IPS-18c (cell line): Measurements from ENCODE around the gene RTEL1.
"Not testable (repeated sequence)": the region's sequence is repeated elsewhere in the genome, so short reads cannot be mapped to it uniquely, and the experiment has no call there.

Source experiments
- H3K4me3 ChIP-seq: 2 replicates; pipeline ENCODE4 v1.7.0; 2013; ENCODE audit warnings: low read depth, mild to moderate bottlenecking, low read length, moderate library complexity; ENCODE audit not compliant: insufficient read depth
- H3K9me3 ChIP-seq: one replicate; pipeline ENCODE4 v1.6.1; 2013; ENCODE audit warnings: mild to moderate bottlenecking, low read length, moderate library complexity; ENCODE audit not compliant: control insufficient read depth, insufficient read depth

The RTEL1 gene

DNA sequence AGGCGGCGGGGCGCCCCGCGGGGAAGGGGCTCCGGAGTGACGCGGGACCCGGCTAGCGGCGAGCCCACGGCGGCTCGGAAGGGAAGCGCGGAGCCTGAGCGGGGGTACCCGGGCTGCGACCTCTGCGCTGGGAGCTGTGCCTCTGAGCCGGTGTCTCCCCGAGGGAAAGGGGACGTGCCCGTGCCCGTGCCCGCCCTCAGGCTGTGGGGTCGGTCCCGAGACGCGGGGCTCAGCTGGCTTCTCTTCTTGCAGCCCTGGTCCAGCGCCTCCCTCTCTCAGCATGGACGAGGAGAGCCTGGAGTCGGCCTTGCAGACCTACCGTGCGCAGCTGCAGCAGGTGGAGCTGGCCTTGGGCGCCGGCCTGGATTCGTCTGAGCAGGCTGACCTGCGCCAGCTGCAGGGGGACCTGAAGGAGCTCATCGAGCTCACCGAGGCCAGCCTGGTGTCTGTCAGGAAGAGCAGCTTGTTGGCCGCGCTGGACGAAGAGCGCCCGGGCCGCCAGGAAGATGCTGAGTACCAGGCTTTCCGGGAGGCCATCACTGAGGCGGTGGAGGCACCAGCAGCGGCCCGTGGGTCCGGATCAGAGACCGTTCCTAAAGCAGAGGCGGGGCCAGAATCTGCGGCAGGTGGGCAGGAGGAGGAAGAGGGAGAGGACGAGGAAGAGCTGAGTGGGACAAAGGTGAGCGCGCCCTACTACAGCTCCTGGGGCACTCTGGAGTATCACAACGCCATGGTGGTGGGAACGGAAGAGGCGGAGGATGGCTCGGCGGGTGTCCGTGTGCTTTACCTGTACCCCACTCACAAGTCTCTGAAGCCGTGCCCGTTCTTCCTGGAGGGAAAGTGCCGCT lies 50.4 kb downstream of the RTEL1 start:
- no peaks in the 10 kb centered on the region for H3K9me3 ChIP-seq
- peak overlapping the region; percentile 90 for H3K4me3 ChIP-seq

DNA sequence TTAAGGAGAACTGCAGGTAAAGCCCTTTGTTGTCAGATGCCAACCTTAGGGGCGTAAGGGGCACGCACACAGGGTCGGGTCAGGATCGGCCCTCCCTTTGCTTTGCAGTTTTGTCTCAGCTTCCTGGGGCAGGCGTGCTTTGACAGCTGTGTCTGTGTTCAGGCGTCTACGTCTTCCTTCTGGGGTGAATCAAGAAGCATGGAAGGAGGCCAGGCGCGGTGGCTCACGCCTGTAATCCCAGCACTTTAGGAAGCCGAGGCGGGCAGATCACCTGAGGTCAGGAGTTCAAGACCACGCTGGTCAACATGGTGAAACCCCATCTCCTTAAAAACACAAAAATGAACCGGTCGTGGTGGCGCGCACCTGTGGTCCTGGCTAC lies 51.0 kb downstream of the RTEL1 start:
- H3K9me3 ChIP-seq = no peaks in the 10 kb centered on the region
- peak overlapping the region; percentile 90 for H3K4me3 ChIP-seq

DNA sequence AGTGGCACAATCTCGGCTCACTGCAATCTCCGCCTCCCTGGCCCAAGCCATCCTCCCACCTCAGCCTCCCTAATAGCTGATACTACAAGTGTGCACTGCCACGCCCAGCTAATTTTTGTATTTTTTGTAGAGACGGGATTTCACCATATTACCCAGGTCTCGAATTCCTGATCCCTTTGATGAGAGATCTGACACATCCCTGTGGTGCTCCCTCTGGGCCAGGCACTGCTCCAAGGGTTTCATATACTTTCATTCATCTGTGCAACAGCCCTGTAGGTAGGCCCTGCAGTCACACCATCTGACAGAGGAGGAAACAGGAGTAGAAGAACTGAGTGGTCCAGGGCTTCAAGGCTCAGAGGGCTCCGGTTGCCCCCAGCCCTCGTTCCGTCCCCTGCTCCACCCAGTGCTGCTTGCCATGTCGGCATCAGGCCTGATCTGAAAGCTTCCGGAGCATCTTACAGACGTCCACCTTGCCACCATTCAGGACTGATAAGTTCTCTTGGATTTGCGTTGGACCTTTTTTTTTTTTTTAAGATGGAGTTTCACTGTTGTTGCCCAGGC lies 53.1 kb downstream of the RTEL1 start:
- no peak overlapping the region for H3K4me3 ChIP-seq

DNA sequence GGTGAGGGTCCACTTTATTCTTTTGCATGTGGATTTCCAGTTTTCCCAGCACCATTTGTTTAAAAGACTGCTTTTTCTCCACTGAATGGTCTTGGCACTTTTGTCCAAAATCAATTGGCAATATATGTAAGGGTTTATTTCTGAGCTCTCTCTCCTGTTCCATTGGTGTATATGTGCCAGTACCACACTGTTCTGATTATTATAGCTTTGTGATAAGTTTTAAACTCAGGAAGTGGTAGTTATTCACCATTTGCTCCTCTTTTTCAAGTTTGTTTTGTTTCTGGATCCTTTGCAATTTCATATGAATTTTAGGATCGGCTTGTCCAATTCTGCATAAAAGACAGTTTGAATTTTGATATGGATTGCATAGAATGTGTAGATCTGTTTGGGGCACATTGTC lies 54.1 kb downstream of the RTEL1 start:
- H3K4me3 ChIP-seq = no peak overlapping the region
- H3K9me3 ChIP-seq = no peaks in the 10 kb centered on the region

More for the DNA sequence above, 53.1 kb downstream of the RTEL1 start:
- H3K9me3 ChIP-seq = no peaks in the 10 kb centered on the region

DNA sequence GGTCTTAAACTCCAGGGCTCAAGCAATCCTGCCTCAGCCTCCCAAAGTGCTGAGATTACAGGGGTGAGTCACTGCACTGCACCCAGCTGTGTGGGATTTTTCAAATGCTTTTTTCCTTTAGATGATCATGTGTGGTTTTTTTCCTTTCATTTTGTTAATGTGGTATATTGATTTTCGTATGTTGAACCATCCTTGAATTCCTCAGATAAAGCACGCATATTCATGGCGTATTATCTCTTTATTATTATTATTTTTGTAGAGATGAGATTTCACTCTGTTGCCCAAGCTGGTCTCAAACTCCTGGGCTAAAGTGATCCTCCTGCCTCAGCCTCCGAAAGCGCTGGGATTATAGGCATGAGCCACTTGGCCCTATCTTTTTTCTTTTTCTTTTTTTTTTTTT lies 56.7 kb downstream of the RTEL1 start:
- Histone ChIP-seq H3K4me3 (no peak overlapping the region), H3K9me3 (no peaks in the 10 kb centered on the region)

DNA sequence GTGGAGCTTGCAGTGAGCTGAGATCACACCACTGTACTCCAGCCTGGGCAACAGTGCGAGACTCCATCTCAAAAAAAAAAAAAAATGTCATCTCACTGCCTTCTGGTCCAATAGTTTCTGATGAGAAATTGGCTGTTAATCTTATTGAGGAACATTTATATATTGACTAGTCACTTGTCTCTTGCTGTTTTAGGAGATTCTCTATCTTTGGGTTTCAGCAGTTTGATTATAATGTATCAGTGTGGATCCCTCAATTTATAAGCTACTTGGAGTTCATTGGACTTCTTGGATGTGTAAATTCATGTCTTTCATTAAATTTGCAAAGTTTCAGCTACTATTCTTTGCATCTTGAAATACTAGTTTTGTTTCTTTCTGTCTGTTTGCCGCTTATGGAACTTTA lies 60.9 kb downstream of the RTEL1 start:
- Histone ChIP-seq H3K9me3 (no peaks in the 10 kb centered on the region), H3K4me3 (no peak overlapping the region)

DNA sequence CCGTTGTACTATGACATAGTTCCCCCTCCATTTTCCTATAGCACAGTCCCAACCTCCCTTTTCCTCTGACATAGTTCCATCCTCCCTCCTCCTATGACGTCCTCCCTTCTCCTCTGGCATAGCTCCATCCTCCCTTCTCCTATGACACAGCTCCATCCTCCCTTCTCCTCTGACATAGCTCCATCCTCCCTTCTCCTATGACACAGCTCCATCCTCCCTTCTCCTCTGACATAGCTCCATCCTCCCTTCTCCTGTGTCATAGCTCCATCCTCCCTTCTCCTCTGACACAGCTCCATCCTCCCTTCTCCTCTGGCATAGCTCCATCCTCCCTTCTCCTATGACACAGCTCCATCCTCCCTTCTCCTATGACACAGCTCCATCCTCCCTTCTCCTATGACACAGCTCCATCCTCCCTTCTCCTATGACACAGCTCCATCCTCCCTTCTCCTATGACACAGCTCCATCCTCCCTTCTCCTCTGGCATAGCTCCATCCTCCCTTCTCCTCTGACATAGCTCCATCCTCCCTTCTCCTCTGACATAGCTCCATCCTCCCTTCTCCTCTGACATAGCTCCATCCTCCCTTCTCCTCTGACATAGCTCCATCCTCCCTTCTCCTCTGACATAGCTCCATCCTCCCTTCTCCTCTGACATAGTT lies 65.0 kb downstream of the RTEL1 start:
- not testable (repeated sequence) for H3K9me3 ChIP-seq, H3K4me3 ChIP-seq

DNA sequence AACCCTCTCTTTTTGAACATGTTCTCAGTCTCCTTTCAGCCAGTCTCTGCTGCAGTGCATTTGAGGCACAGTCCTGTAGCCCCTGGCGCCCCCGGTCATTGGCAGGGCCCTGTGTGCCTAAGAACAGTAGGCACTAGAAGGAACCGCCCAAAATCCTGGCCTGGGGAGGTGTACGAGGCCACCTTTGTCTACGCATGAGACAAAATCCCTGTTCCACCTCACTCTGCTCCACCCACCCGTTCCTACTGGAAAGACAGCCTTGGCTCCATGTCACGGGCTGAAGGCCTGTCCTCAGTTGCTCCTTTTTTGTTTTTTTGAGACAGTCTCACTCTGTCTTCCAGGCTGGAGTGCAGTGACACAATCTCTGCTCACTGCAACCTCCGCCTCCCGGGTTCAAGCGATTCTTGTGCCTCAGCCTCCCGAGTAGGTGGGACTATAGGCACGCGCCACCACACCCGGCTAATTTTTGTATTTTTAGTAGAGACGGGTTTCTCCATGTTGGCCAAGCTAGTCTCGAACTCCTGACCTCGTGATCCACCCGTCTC lies 72.1 kb downstream of the RTEL1 start:
- not testable (repeated sequence) for H3K4me3 ChIP-seq, H3K9me3 ChIP-seq

DNA sequence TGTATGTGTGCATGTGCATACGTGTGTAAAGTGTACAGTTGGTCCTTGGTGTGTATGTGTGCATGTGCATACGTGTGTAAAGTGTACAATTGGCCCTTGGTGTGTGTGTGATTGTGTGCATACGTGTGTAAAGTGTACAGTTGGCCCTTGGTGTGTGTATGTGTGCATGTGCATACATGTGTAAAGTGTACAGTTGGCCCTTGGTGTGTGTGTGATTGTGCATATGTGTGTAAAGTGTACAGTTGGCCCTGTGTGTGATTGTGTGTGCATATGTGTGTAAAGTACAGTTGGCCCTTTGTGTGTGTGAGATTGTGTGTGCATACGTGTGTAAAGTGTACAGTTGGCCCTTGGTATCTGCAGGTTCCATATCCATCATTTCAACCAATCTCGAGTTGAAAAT lies 73.3 kb downstream of the RTEL1 start:
- H3K9me3 ChIP-seq = no peaks in the 10 kb centered on the region
- H3K4me3 ChIP-seq = no peak overlapping the region

DNA sequence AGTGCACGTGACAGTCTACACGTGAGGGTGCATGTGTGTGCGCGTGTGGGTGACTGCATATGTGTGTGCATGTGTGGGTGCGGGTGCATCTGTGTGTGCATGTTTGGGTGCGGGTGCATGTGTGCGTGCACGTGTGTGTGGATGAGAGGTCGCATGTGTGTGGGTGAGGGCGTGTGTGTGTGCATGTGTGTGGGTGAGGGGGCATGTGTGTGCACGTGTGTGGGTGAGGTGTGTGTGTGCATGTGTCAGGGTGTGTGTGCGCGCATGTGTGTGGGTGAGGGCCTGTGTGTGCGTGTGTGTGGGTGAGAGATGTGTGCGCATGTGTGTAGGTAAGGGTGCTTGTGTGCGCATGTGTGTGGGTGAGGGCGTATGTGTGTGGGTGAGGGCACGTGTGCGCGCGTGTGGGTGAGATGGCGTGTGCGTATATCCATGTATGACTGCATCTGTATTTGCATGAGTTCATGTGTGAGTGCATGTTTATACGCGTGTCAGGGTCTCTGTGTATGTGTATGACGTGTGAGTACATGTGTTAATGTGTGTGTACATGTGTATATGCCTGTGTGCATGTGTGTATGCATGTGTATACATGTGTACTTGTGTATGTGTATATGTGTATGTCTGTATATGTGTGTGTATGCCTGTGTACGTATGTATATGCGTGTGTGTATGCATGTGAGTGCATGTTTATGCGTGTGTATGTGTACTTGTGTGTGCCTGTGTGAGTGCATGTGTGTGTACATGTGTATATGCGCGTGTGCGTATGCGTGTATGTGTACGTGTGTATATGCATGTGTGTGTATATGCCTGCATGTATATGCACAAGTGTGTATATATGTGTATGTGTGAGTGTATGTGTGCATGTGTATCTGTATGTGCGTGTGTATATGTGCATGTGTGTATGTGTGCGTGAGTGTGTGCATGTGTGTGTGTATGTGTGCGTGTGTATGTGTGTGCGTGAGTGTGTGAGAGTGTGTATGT lies 74.3 kb downstream of the RTEL1 start:
- Histone ChIP-seq H3K4me3 (no peak overlapping the region), H3K9me3 (no peaks in the 10 kb centered on the region)

DNA sequence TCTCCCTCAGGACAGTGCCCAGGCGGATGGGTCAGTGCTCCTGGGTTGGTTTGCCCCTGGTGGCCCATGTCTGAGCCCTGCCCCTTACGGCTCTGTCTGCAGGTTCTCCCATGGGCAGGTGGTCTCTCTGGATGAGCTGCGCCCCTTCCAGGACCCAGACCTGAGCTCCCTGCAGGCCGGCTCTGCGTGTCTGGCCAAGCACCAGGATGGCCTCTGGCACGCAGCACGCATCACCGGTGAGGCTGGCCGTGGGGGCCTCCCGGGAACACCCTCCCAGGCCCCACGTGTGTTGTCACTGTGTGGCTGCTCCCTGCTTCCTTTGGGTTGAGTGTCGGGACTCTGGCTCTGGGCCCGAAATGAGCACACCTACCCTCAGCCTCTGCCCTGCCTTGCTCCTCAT lies 75.0 kb downstream of the RTEL1 start:
- H3K4me3 ChIP-seq = no peak overlapping the region
- H3K9me3 ChIP-seq = no peaks in the 10 kb centered on the region

DNA sequence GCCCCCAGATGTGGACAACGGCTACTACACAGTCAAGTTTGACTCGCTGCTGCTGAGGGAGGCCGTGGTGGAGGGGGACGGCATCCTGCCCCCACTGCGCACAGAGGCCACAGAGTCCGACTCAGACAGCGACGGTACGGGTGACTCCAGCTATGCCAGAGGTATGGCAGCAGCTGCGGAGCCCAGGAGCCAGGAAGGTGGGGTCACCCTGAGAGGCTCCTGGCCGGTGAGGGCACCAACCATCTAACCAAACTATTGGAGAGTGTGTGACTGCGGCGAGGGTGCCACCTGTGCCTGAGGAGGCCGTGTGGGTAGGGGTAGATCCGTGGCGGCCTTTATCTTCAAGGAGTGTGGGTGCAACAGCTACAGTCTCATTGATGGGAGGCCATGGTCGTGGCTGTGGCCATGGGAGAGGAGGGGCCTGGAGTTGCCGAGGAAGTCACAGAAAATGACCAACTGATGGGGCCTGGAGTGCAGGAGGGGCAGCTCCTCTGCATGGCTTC lies 75.5 kb downstream of the RTEL1 start:
- Histone ChIP-seq H3K9me3 (no peaks in the 10 kb centered on the region), H3K4me3 (no peak overlapping the region)

DNA sequence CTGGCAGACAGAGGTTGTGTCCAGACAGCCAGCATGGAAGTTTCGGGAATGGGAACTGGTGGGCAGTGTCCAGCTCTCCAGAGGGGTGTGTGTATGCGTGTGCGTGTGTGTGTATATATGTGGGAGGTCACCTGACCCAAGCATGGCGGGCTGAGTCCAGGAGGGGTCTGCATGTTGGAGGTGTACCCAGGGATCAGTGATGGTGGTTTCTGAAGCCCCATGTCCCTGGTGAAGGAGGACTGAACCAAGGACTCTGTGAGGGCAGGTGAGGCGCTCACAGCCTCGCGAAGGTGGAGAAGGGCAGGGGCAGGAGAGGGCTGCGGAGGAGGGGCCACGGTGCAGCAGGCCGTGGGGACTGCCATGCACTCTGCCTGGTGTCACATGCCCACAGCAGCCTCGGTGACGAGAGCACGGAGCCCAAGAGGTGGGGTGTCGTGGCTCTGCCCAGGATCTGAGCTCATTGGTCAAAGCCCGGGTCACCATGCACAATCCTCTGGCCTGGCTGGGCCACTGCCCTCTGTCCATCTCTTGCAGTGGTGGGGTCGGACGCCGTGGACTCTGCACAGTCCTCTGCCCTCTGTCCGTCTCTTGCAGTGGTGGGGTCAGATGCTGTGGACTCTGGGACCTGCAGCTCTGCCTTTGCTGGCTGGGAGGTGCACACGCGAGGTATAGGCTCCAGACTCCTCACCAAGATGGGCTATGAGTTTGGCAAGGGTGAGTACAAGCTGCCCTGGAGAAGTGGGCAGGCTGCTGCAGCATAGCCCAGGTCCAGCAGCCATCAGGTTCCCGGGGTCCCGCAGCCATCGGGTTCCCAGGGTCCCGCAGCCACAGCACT lies 76.2 kb downstream of the RTEL1 start:
- Histone ChIP-seq H3K9me3 (no peaks in the 10 kb centered on the region), H3K4me3 (no peak overlapping the region)

DNA sequence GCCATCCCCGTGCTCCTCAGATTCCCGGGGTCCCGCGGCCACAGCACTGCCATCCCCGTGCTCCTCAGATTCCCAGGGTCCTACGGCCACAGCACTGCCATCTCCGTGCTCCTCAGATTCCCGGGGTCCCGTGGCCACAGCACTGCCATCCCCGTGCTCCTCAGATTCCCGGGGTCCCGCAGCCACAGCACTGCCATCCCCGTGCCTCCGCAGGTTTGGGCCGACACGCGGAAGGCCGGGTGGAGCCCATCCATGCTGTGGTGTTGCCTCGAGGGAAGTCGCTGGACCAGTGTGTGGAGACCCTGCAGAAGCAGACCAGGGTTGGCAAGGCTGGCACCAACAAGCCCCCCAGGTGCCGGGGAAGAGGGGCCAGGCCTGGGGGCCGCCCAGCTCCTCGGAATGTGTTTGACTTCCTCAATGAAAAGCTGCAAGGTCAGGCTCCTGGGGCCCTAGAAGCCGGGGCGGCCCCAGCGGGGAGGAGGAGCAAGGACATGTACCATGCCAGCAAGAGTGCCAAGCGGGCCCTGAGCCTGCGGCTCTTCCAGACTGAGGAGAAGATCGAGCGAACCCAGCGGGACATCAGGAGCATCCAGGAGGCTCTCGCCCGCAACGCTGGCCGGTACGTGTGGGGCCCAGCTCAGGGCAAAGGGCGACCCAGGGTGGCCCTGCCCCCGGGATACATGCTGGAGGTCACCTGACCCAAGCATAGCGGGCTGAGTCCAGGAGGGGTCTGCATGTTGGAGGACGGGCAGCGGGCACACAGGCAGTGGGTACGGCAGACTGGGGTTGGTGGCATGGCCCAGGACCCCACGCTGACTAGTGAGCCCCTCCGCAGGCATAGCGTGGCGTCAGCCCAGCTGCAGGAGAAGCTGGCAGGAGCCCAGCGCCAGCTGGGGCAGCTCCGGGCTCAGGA lies 77.1 kb downstream of the RTEL1 start:
- Histone ChIP-seq H3K9me3 (no peaks in the 10 kb centered on the region), H3K4me3 (no peak overlapping the region)
